A673 (cell line): ENCODE measurements around the gene PREX1.

Experiments
- CTCF ChIP-seq: fragments of 300-800, 200-600 bp; sonication (generic); conservative IDR thresholded peaks from 2 replicates; pipeline ENCODE4 v1.5.1; 2017; ENCODE audit warnings: low read depth, mild to moderate bottlenecking, antibody characterized with exemption, low read length, moderate library complexity, mixed read lengths
- EZH2 ChIP-seq: fragments of 200-600 bp; sonication (generic); IDR thresholded peaks from 2 replicates; pipeline ENCODE4 v1.6.1; 2017; ENCODE audit warnings: borderline replicate concordance, low read depth, mild to moderate bottlenecking, mixed read lengths, antibody characterized with exemption, low read length; ENCODE audit not compliant: poor library complexity, severe bottlenecking

- TF ChIP-seq CTCF, result no peak
- no peak for TF ChIP-seq EZH2
Measured at GRCh38 chr20:48659858-48660257, 167.9 kb downstream of the PREX1 start.
